Lung (tissue), 12 donors: ENCODE data around the gene USP19. TPM values are rescaled to one million over a fixed set of nuclear protein-coding genes. Genes with fewer than 3 reads are reported as not detected.

ENCODE experiments used
- ATAC-seq: fragments of 200-7000 bp; cut with Tn5 transposase; one replicate; pipeline ENCODE4 v1.9.1; 2020; ENCODE audit warnings: moderate number of reproducible peaks; ENCODE audit not compliant: insufficient read depth, low FRiP score
- DNase-seq, 3 donors: peaks; one replicate each; pipeline ENCODE4 v3.0.0-alpha.2; 2013 to 2017
- H3K27ac ChIP-seq, 2 donors: one replicate each; pipeline ENCODE4 v1.5.1; 2013; ENCODE audit warnings: mild to moderate bottlenecking in 2 of 2, moderate library complexity in 2 of 2, control low read depth in 1 of 2, inconsistent platforms in 1 of 2, low read depth in 1 of 2, low read length in 1 of 2
- H3K27me3 ChIP-seq, 3 donors: one replicate each; pipeline ENCODE4 v1.5.1; 2013; ENCODE audit warnings: low read length in 2 of 3; ENCODE audit not compliant: control insufficient read depth in 3 of 3, insufficient read depth in 3 of 3
- H3K36me3 ChIP-seq, 4 donors: one replicate each; pipeline ENCODE4 v1.5.1; 2013; ENCODE audit warnings: low read length in 4 of 4, mild to moderate bottlenecking in 1 of 4, moderate library complexity in 1 of 4; ENCODE audit not compliant: control insufficient read depth in 4 of 4, insufficient read depth in 4 of 4
- H3K4me1 ChIP-seq, 5 donors: one replicate each; pipeline ENCODE4 v1.5.1; 2013; ENCODE audit warnings: low read length in 5 of 5, mild to moderate bottlenecking in 2 of 5, moderate library complexity in 1 of 5; ENCODE audit not compliant: control insufficient read depth in 5 of 5, insufficient read depth in 5 of 5
- H3K4me3 ChIP-seq: one replicate; pipeline ENCODE4 v1.5.1; 2013; ENCODE audit warnings: mild to moderate bottlenecking, control low read depth, moderate library complexity
- H3K9ac ChIP-seq, 2 donors: one replicate each; pipeline ENCODE4 v1.5.1; 2013; ENCODE audit warnings: low read length in 2 of 2, control low read depth in 1 of 2; ENCODE audit not compliant: insufficient read depth in 1 of 2
- H3K9me3 ChIP-seq, 4 donors: one replicate each; pipeline ENCODE4 v1.5.1; 2013; ENCODE audit warnings: low read length in 3 of 4, mild to moderate bottlenecking in 1 of 4, moderate library complexity in 1 of 4; ENCODE audit not compliant: control insufficient read depth in 4 of 4, insufficient read depth in 3 of 4
- WGBS, 2 donors: extraction: QIAGEN DNeasy Blood & Tissue Kit; methylation state at CpG; one replicate each; pipeline ENCODE4 v1.1.7; 2013; 5-methylcytosine and 5-hydroxymethylcytosine counted together
- polyA plus RNA-seq, 2 donors: library from polyadenylated mRNA; stranded (reverse); fragments of 200-250 nt; gene quantifications; one replicate each; pipeline ENCODE4 v1.2.1, GENCODE V29; 2013
- total RNA-seq, 2 donors: library from RNA; depleted of rRNA in 1 of 2; stranded (reverse); fragments of >200 nt in 1 of 2; gene quantifications; one replicate each; pipeline ENCODE4 v1.2.1, GENCODE V29; 2014 to 2021
- TF ChIP-seq, protein P1 (sequence below): IDR thresholded peaks from 2 replicates; pipeline ENCODE4 v1.5.1; 2012; ENCODE audit warnings: mild to moderate bottlenecking; ENCODE audit errors: control extremely low read depth, extremely low read depth
- donor health status: control.
- donor health status: control.
- donor health status: Bipolar disorder and iron deficiency.
- donor health status: healthy.
- donor health status: DM: yes; HTN: yes; CAD: no.

Gene USP19
- total and polyA plus RNA-seq, 4 donors: 20.3 to 63.1 (median 40.1) TPM

DNA sequence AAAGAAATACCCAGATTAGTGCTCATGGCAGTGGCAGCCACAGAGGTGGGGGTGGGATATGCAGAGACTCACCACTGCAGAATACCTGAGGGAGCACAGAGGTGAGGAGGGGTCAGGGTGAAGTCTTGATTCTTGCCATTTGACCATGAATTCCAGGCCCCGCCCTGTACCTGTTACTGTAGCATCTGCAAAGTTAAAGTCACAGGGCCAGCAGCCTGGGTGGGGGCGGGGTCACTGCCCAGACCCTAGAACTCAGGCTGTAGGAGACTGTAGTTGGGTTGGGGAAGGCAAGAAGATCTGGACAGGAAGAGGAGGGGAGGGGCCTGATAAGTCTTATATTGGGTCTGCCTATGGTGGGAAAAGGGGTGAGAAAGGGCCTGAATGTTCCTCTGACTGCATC lies 31.0 kb upstream of the USP19 start:
- Histone ChIP-seq H3K9ac (no peak overlapping the region), H3K27me3 (no peaks in the 10 kb centered on the region), H3K36me3 (no peaks in the 10 kb centered on the region), H3K4me3 (no peak overlapping the region), H3K4me1 (no peaks in the 10 kb centered on the region), H3K27ac (no peak overlapping the region), H3K9me3 (no peaks in the 10 kb centered on the region)
- ATAC-seq (no peak), DNase-seq (no peak)
- TF ChIP-seq, protein P1, sequence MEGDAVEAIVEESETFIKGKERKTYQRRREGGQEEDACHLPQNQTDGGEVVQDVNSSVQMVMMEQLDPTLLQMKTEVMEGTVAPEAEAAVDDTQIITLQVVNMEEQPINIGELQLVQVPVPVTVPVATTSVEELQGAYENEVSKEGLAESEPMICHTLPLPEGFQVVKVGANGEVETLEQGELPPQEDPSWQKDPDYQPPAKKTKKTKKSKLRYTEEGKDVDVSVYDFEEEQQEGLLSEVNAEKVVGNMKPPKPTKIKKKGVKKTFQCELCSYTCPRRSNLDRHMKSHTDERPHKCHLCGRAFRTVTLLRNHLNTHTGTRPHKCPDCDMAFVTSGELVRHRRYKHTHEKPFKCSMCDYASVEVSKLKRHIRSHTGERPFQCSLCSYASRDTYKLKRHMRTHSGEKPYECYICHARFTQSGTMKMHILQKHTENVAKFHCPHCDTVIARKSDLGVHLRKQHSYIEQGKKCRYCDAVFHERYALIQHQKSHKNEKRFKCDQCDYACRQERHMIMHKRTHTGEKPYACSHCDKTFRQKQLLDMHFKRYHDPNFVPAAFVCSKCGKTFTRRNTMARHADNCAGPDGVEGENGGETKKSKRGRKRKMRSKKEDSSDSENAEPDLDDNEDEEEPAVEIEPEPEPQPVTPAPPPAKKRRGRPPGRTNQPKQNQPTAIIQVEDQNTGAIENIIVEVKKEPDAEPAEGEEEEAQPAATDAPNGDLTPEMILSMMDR: no peak
- 90 to 92% methylated on average over 2 of the region's 2 CpGs for WGBS, 2 donors

- H3K4me1 ChIP-seq: no peaks in the 10 kb centered on the region
- no peak overlapping the region for H3K27ac ChIP-seq
- no peak overlapping the region for H3K4me3 ChIP-seq
- WGBS, 2 donors: 52 to 64% methylated on average over 5 of the region's 5 CpGs
- TF ChIP-seq, protein P1: no peak
- DNase-seq: no peak
- H3K9me3 ChIP-seq: no peaks in the 10 kb centered on the region
- no peaks in the 10 kb centered on the region for H3K27me3 ChIP-seq
- no peaks in the 10 kb centered on the region for H3K36me3 ChIP-seq
- ATAC-seq: no peak
- no peak overlapping the region for H3K9ac ChIP-seq
Observed at GRCh38 chr3:49148159-49148558, 27.5 kb upstream of the USP19 start.

DNA sequence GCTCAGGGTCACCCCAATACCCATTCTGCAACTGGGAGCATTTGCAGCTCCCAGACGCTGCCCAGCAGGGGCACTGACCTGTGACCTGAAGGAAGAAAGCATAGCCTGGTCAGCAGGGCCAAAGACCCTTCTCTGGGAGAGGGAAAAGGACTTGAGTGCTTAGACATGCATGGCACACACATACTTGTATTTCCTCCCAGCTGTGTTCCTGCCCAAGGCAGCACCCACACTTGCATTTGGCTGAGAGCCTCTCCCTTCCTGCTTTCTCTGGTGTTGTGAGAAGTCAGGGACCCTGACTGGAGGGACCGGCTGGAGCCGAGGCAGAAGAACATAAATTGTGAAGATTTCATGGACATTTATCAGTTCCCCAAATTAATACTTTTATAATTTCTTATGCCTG lies 19.5 kb upstream of the USP19 start:
- no peak for DNase-seq
- H3K9ac ChIP-seq: no peak overlapping the region
- WGBS, 2 donors: 68 to 89% methylated on average over 3 of the region's 3 CpGs
- ATAC-seq: no peak
- TF ChIP-seq, protein P1: no peak
- no peaks in the 10 kb centered on the region for H3K4me1 ChIP-seq
- no peak overlapping the region for H3K4me3 ChIP-seq
- H3K27me3 ChIP-seq: no peaks in the 10 kb centered on the region
- no peak overlapping the region for H3K27ac ChIP-seq
- H3K36me3 ChIP-seq: no peaks in the 10 kb centered on the region
- no peaks in the 10 kb centered on the region for H3K9me3 ChIP-seq

DNA sequence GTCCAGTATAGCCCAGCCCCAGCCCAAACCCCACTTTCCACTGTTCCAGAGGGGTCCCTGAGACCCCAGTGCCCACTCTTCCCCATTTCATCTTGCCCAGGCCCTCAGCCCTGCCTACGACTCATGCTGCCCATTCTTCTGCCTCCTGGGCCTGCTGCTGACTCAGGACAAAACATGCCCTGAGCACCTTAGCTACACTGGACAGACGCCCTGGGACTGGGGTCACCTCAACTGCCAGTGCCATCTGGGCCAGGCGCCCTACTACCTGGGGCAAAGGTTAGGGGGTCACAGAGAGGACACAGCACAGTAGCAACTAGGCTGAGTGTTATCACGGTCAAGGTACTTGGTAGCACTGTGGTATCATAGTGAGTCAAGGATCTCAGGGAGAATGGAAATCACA lies 14.9 kb upstream of the USP19 start:
- WGBS, 2 donors: 89% methylated on average over 4 of the region's 4 CpGs
- ATAC-seq (no peak), DNase-seq (no peak)
- Histone ChIP-seq H3K36me3 (peaks cover 0 to 9% (median 8%) of the 10 kb centered on the region in 4 donors), H3K4me3 (no peak overlapping the region), H3K27me3 (no peaks in the 10 kb centered on the region), H3K4me1 (peaks cover 0 to 12% (median 9%) of the 10 kb centered on the region in 5 donors), H3K9me3 (no peaks in the 10 kb centered on the region), H3K9ac (no peak overlapping the region), H3K27ac (no peak overlapping the region)
- TF ChIP-seq, protein P1: no peak
